Spleen (tissue), 11 donors: Measurements from ENCODE around the gene MNX1. TPM values are rescaled to one million over a fixed set of nuclear protein-coding genes. Genes with fewer than 3 reads are reported as not detected.
A peak's percentile ranks its signal among the peaks of the same experiment; 100 is the strongest.

Experiments
- DNase-seq: peaks from one replicate; pipeline ENCODE4 v3.0.0-alpha.2; 2020
- H3K27ac ChIP-seq, 8 donors: fragments of 200-600 bp; sonication (generic) in 7 of 8; 1 replicate in 4 of 8; 2 replicates in 4 of 8; pipeline versions ENCODE4 v1.5.0 to v1.8.0; 2016 to 2021; ENCODE audit warnings: inconsistent platforms in 4 of 8, mild to moderate bottlenecking in 4 of 8, moderate library complexity in 1 of 8
- H3K27me3 ChIP-seq, 7 donors: fragments of 200-600 bp; sonication (generic) in 6 of 7; replicated peaks in 1 of 7; 1 replicate in 4 of 7; 2 replicates in 3 of 7; pipeline versions ENCODE4 v1.5.0 to v1.8.0; 2016 to 2021; ENCODE audit warnings: inconsistent platforms in 3 of 7, mild to moderate bottlenecking in 1 of 7
- H3K36me3 ChIP-seq, 6 donors: fragments of 200-600 bp; sonication (generic) in 5 of 6; 1 replicate in 4 of 6; 2 replicates in 2 of 6; pipeline versions ENCODE4 v1.5.0 to v1.8.0; 2016 to 2021; ENCODE audit warnings: inconsistent platforms in 2 of 6
- H3K4me1 ChIP-seq, 6 donors: fragments of 200-600 bp; sonication (generic) in 5 of 6; 1 replicate in 3 of 6; 2 replicates in 3 of 6; pipeline versions ENCODE4 v1.5.0 to v1.8.0; 2016 to 2021; ENCODE audit warnings: inconsistent platforms in 3 of 6
- H3K4me3 ChIP-seq, 8 donors: fragments of 200-600 bp; sonication (generic) in 7 of 8; 1 replicate in 4 of 8; 2 replicates in 4 of 8; pipeline versions ENCODE4 v1.5.0 to v1.8.0; 2016 to 2021; ENCODE audit warnings: inconsistent platforms in 4 of 8, mild to moderate bottlenecking in 4 of 8, moderate library complexity in 2 of 8
- H3K9me3 ChIP-seq, 8 donors: fragments of 200-600 bp; sonication (generic) in 7 of 8; 1 replicate in 4 of 8; 2 replicates in 4 of 8; pipeline versions ENCODE4 v1.5.0 to v1.8.0; 2016 to 2021; ENCODE audit warnings: inconsistent platforms in 4 of 8
- CTCF ChIP-seq, 11 experiments: fragments of 200-600 bp in 7 of 11; fragments of 450-650 bp in 4 of 11; sonication (generic) in 4 of 11; IDR thresholded peaks in 8 of 11; conservative IDR thresholded peaks in 3 of 11; 1 replicate in 7 of 11; 2 replicates in 4 of 11; pipeline versions ENCODE4 v1.4.0 to v1.8.0; 2016 to 2021; ENCODE audit warnings: antibody characterized with exemption in 11 of 11, inconsistent platforms in 4 of 11, mild to moderate bottlenecking in 1 of 11
- POLR2A ChIP-seq, 3 donors: fragments of 450-650 bp; IDR thresholded peaks; one replicate each; pipeline ENCODE4 v1.5.1; 2017; ENCODE audit warnings: antibody characterized with exemption in 3 of 3, mild to moderate bottlenecking in 1 of 3
- POLR2AphosphoS5 ChIP-seq, 3 donors: sonication (generic); formaldehyde crosslinking; IDR thresholded peaks; one replicate each; pipeline ENCODE4 v1.5.1; 2017; ENCODE audit warnings: antibody characterized with exemption in 3 of 3
- WGBS, 5 donors: extraction: QIAGEN DNeasy Blood & Tissue Kit in 3 of 5; methylation state at CpG; one replicate each; pipeline versions ENCODE4 v1.1.5 to v1.1.7; 2013 to 2018; 5-methylcytosine and 5-hydroxymethylcytosine counted together
- intact Hi-C: fragments of 100-400 bp; cut with DNase I; formaldehyde crosslinking; loops from one replicate; pipeline ENCODE4 v1.15.0; 2023; ENCODE audit warnings: low total_unique reads
- polyA plus RNA-seq, 3 donors: library from polyadenylated mRNA; stranded (reverse); fragments of 200-250 nt; gene quantifications; one replicate each; pipeline ENCODE4 v1.2.1, GENCODE V29; 2013
- total RNA-seq, 7 donors: library from RNA; depleted of rRNA in 3 of 7; stranded (reverse); fragments of >200 nt in 3 of 7; fragmentation: NEBNext Ultra II Directional in 4 of 7; extraction: Animal tissue kit (Norgen Biotek cat#: 25700) in 4 of 7; gene quantifications; one replicate each; pipeline versions ENCODE4 v1.1.0 to v1.2.1, GENCODE V29; 2016 to 2021
- donor health status: healthy with polysubstance abuse.
- donor health status: DM: no; HTN: no; CAD: no; lungs with moderate emphysema.
- donor health status: DM: no; HTN: no; CAD: no.
- donor health status: Bipolar disorder and iron deficiency.
- donor health status: healthy.
- donor health status: DM: no; HTN: no; CAD: no.
- donor health status: DM: yes; HTN: yes; CAD: no.

Gene MNX1
- total and polyA plus RNA-seq, 10 donors: 0.85 TPM; not detected in 9

- H3K27me3 ChIP-seq: no peaks in the 10 kb centered on the region
- H3K36me3 ChIP-seq: peaks cover 0 to 10% (median 2%) of the 10 kb centered on the region in 6 donors
- no peak for DNase-seq
- peaks cover 3 to 24% (median 18%) of the 10 kb centered on the region in 8 donors for H3K9me3 ChIP-seq
- no peak overlapping the region for H3K4me3 ChIP-seq
- 92 to 100% (median 96%) methylated on average over 1 of the region's 1 CpG for WGBS, 5 donors
- TF ChIP-seq POLR2A (IDR thresholded peaks at IDR 0.05) (no peak), POLR2AphosphoS5 (IDR thresholded peaks at IDR 0.05) (no peak), CTCF (IDR thresholded peaks at IDR 0.05 in 8 of 11, conservative IDR thresholded peaks at IDR 0.05 in 3 of 11) (no peak)
- no peaks in the 10 kb centered on the region for H3K4me1 ChIP-seq
- intact Hi-C loops: loop anchor here (10.0 kb wide), 1 partner anchor 296 kb away; no protein-coding TSS in a partner anchor
- no peak overlapping the region for H3K27ac ChIP-seq
These were observed 31.4 kb downstream of the MNX1 start for GRCh38 chr7:156979007-156979606.

GRCh38 chr7:156975620-156976019, 34.8 kb downstream of the MNX1 start:
- Histone ChIP-seq H3K4me3 (no peak overlapping the region), H3K9me3 (peaks cover 3 to 24% (median 18%) of the 10 kb centered on the region in 8 donors), H3K4me1 (no peaks in the 10 kb centered on the region), H3K27me3 (no peaks in the 10 kb centered on the region), H3K27ac (no peak overlapping the region), H3K36me3 (peaks cover 0 to 45% (median 25%) of the 10 kb centered on the region in 6 donors)
- no peak for DNase-seq
- WGBS, 5 donors: 94 to 100% (median 96%) methylated on average over 5 of the region's 5 CpGs
- intact Hi-C loops: loop anchor here (10.0 kb wide), 1 partner anchor 299 kb away; no protein-coding TSS in a partner anchor
- TF ChIP-seq POLR2A (IDR thresholded peaks at IDR 0.05): no peak
- TF ChIP-seq POLR2AphosphoS5 (IDR thresholded peaks at IDR 0.05): no peak
- TF ChIP-seq CTCF (IDR thresholded peaks at IDR 0.05 in 8 of 11, conservative IDR thresholded peaks at IDR 0.05 in 3 of 11): no peak

GRCh38 chr7:156969972-156970420, 40.5 kb downstream of the MNX1 start:
- Histone ChIP-seq H3K4me1 (no peaks in the 10 kb centered on the region), H3K36me3 (peaks cover 0 to 90% (median 70%) of the 10 kb centered on the region in 6 donors), H3K9me3 (no peaks in the 10 kb centered on the region), H3K27me3 (no peaks in the 10 kb centered on the region), H3K27ac (no peak overlapping the region), H3K4me3 (no peak overlapping the region)
- DNase-seq: no peak
- WGBS, 5 donors: 77 to 93% (median 92%) methylated on average over 3 of the region's 3 CpGs
- TF ChIP-seq CTCF (IDR thresholded peaks at IDR 0.05 in 8 of 11, conservative IDR thresholded peaks at IDR 0.05 in 3 of 11) (peak in 3 of 11 experiments; percentile 19 to 32 (median 22)), POLR2AphosphoS5 (IDR thresholded peaks at IDR 0.05) (no peak), POLR2A (IDR thresholded peaks at IDR 0.05) (no peak)
- intact Hi-C loops: loop anchor here (10.0 kb wide), 1 partner anchor 305 kb away; no protein-coding TSS in a partner anchor

- Histone ChIP-seq H3K27ac (no peak overlapping the region), H3K36me3 (peaks cover 0 to 99% (median 89%) of the 10 kb centered on the region in 6 donors), H3K27me3 (no peaks in the 10 kb centered on the region), H3K4me1 (no peaks in the 10 kb centered on the region), H3K9me3 (no peaks in the 10 kb centered on the region), H3K4me3 (no peak overlapping the region)
- TF ChIP-seq POLR2A (IDR thresholded peaks at IDR 0.05) (no peak), CTCF (IDR thresholded peaks at IDR 0.05 in 8 of 11, conservative IDR thresholded peaks at IDR 0.05 in 3 of 11) (no peak), POLR2AphosphoS5 (IDR thresholded peaks at IDR 0.05) (no peak)
- WGBS, 5 donors: 93 to 97% (median 96%) methylated on average over 26 to 27 of the region's 27 CpGs
- DNase-seq: no peak
- intact Hi-C loops: no loop called here
These were observed 42.3 kb downstream of the MNX1 start for GRCh38 chr7:156968183-156968582.
